AG10803 (cell line): ENCODE results near the gene FAM174A.
A peak's percentile ranks its signal among the peaks of the same experiment; 100 is the strongest.
"Not testable (repeated sequence)": the region's sequence is repeated elsewhere in the genome, so short reads cannot be mapped to it uniquely, and the experiment has no call there.

Experiments used
- DNase-seq: peaks from one replicate; pipeline ENCODE4 v3.0.0; 2010; ENCODE audit warnings: low read depth
- H3K4me3 ChIP-seq: 2 replicates; pipeline ENCODE4 v1.5.1; 2011; ENCODE audit warnings: mild to moderate bottlenecking, low read length, control low read depth
- TF ChIP-seq, protein P1 (sequence below): conservative IDR thresholded peaks from 2 replicates; pipeline ENCODE4 v1.5.1; 2011; ENCODE audit warnings: mild to moderate bottlenecking, low read length, control low read depth, inconsistent platforms

The FAM174A gene

DNA sequence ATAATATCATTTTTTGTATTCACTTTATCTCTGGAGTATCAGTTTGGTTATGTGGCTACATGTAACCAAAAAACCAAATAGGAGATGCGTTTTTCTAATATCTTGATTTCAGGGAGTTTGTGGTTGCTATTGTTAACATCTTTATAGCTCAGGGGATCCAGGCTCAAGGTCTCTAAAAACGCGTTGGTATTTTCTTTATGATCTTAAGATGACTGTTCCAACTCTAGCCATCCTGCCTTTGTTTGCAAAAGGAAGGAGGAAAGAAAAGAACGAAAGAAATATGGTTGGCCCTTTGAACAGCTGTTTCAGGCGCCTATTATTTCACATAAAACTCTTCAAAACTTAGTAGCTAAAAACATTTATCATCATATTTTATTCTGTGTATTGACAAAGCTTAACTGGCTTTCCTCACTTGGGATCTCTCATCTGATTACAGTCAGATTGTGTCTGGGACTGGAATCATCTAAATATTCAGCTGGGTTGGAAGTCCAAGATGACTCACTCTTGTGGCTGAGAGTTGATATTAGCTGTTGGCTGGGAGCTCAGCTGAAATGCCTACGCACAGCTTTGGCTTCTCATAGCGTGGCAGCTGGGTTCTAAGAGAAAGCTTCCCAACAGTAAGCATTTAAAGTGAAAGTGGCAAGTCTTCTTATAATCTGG is 60.1 kb downstream of the FAM174A start:
- DNase-seq = peak; percentile 91
- TF ChIP-seq, protein P1, sequence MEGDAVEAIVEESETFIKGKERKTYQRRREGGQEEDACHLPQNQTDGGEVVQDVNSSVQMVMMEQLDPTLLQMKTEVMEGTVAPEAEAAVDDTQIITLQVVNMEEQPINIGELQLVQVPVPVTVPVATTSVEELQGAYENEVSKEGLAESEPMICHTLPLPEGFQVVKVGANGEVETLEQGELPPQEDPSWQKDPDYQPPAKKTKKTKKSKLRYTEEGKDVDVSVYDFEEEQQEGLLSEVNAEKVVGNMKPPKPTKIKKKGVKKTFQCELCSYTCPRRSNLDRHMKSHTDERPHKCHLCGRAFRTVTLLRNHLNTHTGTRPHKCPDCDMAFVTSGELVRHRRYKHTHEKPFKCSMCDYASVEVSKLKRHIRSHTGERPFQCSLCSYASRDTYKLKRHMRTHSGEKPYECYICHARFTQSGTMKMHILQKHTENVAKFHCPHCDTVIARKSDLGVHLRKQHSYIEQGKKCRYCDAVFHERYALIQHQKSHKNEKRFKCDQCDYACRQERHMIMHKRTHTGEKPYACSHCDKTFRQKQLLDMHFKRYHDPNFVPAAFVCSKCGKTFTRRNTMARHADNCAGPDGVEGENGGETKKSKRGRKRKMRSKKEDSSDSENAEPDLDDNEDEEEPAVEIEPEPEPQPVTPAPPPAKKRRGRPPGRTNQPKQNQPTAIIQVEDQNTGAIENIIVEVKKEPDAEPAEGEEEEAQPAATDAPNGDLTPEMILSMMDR = no peak
- H3K4me3 ChIP-seq = peak overlapping the region; percentile 43

DNA sequence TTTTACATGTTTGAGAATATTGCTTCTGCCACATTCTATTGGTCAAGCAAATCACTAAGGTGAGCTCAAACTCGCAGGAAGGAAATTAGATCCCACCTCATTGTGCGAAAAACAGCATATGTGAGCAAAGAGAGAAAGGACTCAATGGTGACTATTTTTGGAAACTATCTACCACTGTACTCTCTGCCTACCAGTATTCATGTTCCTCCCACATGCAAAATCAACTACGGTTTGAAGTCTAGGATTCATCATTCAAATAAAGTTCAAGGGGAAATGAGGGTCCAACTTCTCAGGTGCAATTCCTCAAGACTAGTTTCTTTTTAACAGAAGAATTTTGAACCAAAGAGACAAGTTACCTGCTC is 60.6 kb downstream of the FAM174A start:
- DNase-seq = no peak
- TF ChIP-seq, protein P1 = no peak
- H3K4me3 ChIP-seq = peak overlapping the region; percentile 43

DNA sequence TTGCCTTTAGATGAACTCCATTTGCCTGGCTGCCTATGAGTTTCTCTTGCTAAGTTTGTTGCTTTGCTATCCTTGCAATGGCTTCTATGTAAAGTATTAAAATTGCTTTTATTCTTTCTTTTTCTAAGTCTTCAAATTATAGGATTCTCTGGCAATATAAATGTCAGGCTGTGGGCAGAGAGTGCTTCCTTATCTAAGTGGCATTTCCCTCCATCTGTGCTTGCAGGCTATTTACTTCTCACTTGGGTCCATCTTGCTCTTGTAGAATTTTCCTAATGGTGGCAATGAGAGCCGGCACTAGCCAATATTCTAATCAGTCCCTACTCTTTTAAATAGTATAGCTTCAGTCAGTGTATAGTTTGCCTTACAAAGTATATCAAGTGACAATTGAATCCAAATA is 63.3 kb downstream of the FAM174A start:
- DNase-seq = no peak
- no peak overlapping the region for H3K4me3 ChIP-seq
- TF ChIP-seq, protein P1 = no peak

DNA sequence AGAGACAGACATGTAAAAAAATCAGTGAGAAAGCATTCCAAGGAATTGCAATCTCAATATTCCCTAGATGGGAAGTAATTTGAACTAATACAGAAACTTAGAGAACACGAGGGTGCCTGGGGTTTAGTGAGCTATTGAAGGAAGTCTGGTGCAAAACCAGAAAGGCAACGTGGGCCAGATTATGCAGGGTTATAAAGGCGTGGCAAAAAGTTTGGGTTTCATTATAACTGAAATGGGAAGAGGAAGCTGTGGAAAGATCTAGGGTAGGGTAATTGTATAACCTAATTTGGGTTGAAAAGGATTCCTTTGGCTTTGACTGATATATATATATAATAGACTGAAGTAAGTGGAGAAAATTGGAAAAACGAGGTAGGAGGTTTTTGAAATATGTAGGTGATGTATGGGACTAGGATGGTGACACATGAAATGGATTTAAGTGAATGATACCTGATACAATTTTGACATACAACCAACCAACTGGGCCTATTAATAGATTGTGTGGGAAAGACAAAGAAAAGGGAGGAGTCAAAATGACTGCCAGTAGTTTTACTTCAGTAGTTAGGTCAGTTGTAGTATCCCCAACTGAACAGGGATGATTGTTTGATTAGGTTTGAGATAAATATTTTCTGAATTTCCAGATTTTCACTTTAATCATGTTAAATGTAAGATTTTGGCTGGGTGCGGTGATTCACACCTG is 65.3 kb downstream of the FAM174A start:
- DNase-seq = no peak
- TF ChIP-seq, protein P1 = no peak
- H3K4me3 ChIP-seq = no peak overlapping the region

DNA sequence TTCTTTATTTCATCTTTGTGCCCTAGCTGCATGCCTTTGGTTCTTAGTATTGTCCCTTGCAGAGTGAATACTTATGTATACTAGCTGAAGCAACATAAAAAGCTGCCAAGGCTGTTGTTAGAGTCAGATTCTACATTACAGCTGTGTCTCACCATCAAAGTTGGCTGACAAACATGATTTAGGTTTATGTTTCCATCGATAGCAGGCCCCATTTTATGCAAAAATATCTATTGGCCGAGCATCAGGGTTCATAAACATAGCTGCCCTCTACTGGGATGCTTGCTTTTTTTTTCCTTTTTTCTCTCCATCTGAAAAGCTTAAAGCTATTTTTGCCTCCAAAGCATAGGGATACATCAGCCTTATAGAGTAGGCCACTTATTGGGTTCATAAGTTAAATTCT is 68.0 kb downstream of the FAM174A start:
- no peak for DNase-seq
- H3K4me3 ChIP-seq = no peak overlapping the region
- TF ChIP-seq, protein P1 = no peak

DNA sequence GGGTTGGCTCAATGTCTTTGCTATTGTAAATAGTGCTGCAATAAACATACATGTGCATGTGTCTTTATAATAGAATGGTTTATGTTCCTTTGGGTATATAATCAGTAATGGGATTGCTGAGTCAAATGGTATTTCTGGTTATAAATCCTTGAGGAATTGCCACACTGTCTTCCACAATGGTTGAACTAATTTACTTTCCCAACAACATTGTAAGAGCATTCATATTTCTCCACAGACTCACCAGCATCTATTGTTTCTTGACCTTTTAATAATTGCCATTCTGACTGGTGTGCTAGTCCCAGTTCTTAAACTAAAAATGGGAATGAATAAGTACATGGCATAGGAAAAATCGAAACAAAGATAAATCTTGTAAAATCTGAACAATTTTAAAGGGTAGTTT is 68.8 kb downstream of the FAM174A start:
- peak; percentile 44 for DNase-seq
- H3K4me3 ChIP-seq = not testable (repeated sequence)

DNA sequence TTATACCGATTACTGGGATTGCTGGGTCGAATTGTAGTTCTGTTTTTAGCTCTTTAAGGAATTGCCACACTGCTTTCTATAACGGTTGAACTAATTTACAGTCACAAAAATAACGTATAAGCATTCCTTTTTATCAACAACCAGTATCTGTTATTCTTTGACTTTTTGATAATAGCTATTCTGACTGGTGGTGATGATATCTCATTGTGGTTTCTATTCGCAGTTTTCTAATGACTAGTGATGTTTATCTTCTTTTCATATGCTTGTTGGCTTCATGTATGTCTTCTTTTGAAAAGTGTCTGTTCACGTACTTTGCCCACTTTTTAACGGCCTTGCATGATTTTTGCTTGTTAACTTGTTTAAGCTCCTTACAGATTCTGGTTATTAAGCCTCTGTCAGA is 74.4 kb downstream of the FAM174A start:
- no peak overlapping the region for H3K4me3 ChIP-seq
- TF ChIP-seq, protein P1 = no peak
- no peak for DNase-seq
